ENCODE data around the gene OSBPL5. TPM values are rescaled to one million over a fixed set of nuclear protein-coding genes. Genes with fewer than 3 reads are reported as not detected.

The OSBPL5 gene
- total RNA-seq, 4 donors from 2014 or later = 39.9 to 94.0 (median 66.4) TPM

DNA sequence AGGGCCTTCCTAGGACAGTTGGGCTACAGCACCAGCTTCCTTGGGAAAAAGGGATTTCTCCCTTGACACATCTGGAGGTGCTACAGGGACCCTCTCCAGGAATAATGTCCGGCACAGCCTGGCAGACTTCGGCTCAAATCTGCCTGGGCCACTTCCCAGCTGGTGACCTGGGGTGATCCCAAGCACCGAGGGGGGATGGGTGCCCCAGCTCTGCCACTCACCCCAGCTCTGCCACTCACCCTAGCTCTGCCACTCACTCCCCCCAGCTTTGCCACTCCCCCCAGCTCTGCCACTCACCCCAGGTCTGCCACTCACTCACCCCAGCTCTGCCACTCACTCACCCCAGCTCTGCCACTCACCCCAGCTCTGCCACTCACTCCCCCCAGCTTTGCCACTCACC lies 9.9 kb downstream of the OSBPL5 start:
- H3K27ac ChIP-seq = peak overlapping the region in 3 of 4 donors; percentile 80 to 94 (median 93)
- no peaks in the 10 kb centered on the region for H3K27me3 ChIP-seq
- TF ChIP-seq EP300 (IDR thresholded peaks at IDR 0.05) = no peak
- TF ChIP-seq POLR2A (IDR thresholded peaks at IDR 0.05) = no peak
- TF ChIP-seq, protein P1, sequence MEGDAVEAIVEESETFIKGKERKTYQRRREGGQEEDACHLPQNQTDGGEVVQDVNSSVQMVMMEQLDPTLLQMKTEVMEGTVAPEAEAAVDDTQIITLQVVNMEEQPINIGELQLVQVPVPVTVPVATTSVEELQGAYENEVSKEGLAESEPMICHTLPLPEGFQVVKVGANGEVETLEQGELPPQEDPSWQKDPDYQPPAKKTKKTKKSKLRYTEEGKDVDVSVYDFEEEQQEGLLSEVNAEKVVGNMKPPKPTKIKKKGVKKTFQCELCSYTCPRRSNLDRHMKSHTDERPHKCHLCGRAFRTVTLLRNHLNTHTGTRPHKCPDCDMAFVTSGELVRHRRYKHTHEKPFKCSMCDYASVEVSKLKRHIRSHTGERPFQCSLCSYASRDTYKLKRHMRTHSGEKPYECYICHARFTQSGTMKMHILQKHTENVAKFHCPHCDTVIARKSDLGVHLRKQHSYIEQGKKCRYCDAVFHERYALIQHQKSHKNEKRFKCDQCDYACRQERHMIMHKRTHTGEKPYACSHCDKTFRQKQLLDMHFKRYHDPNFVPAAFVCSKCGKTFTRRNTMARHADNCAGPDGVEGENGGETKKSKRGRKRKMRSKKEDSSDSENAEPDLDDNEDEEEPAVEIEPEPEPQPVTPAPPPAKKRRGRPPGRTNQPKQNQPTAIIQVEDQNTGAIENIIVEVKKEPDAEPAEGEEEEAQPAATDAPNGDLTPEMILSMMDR (IDR thresholded peaks at IDR 0.05) = no peak
- no peak for TF ChIP-seq POLR2AphosphoS5 (IDR thresholded peaks at IDR 0.05)
- H3K9me3 ChIP-seq = no peaks in the 10 kb centered on the region
- WGBS, 2 donors (ENCODE audit: low coverage in 1 of 2) = 25% methylated on average over 3 of the region's 3 CpGs; no CpG with 5 or more reads in 1 of the 2 donors
- ATAC-seq = no peak
- H3K4me1 ChIP-seq = peaks cover 0 to 100% (median 44%) of the 10 kb centered on the region in 3 donors
- peaks cover 0 to 20% of the 10 kb centered on the region in 2 donors for H3K36me3 ChIP-seq
- peak overlapping the region in 1 of 2 donors; percentile 4 for H3K4me3 ChIP-seq

DNA sequence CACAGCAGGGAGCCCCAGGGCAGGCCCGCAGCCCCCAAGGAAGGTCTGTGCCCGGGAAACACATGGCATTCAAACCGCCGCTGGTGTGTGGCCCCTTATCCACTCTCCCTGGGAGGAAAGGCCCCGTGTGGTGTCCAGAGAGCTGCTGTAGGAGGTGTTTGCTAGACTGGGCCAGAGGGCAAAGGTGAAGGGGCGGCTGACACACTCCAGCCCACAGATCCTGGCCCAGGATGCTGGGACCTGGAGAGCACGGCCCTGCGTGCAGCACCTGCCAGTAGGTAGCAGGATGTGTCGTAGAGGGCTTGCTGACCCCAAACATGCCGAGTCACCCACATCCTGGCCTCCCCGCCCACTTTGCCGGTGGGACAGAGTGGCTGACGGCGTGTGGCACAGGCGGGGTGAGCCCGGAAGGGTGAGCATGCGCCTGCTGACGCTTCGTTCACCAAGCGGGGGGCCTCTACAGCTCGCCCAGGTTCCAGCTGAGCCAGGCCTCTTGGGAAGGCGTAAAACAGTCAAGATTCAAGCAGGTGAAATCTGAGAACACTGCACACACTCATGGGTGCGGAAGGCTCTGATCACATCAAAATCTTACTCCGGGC lies 11.0 kb downstream of the OSBPL5 start:
- Histone ChIP-seq H3K27ac (peak overlapping the region; percentile 17 to 94 (median 86)), H3K4me3 (peak overlapping the region in 1 of 2 donors; percentile 9), H3K36me3 (peaks cover 0 to 20% of the 10 kb centered on the region in 2 donors), H3K4me1 (peaks cover 0 to 100% (median 44%) of the 10 kb centered on the region in 3 donors), H3K9me3 (no peaks in the 10 kb centered on the region), H3K27me3 (no peaks in the 10 kb centered on the region)
- ATAC-seq = no peak
- TF ChIP-seq POLR2AphosphoS5 (IDR thresholded peaks at IDR 0.05) = no peak
- no peak for TF ChIP-seq EP300 (IDR thresholded peaks at IDR 0.05)
- TF ChIP-seq POLR2A (IDR thresholded peaks at IDR 0.05) = no peak
- TF ChIP-seq, protein P1 (IDR thresholded peaks at IDR 0.05) = no peak
- WGBS, 2 donors (ENCODE audit: low coverage in 1 of 2) = no CpG with 5 or more reads among the region's 24 CpGs

DNA sequence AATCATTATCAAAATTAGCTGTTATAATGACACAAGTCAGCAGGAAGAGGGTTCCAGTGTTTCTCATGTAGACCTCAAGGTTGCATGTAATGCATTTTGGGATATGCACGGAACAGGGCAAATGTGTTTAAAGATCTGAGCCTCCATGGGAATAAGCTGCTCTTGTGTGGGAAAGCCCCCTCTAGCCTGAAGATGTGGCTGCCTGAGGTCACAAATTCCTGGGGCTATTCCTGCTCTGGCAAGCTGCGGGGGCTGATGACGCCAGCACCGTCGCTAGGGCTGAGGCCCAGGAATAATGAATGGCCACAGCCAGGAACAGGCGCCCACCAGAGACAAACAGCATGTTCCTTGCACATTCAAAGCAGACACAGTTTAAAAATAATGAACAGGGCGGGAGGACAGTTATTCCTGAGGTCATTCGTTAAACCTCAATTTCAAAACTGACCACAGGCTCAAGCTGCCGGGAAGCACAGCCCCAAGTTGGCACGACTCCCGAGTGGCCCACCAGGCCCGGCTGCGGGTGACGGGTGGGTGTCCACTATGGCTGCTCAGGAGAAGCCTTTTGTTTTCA lies 11.7 kb downstream of the OSBPL5 start:
- Histone ChIP-seq H3K36me3 (peaks cover 0 to 20% of the 10 kb centered on the region in 2 donors), H3K4me1 (peaks cover 0 to 100% (median 40%) of the 10 kb centered on the region in 3 donors), H3K4me3 (peak overlapping the region in 1 of 2 donors; percentile 9), H3K27me3 (no peaks in the 10 kb centered on the region), H3K9me3 (no peaks in the 10 kb centered on the region), H3K27ac (peak overlapping the region; percentile 17 to 94 (median 86))
- TF ChIP-seq POLR2AphosphoS5 (IDR thresholded peaks at IDR 0.05) (peak; percentile 89), EP300 (IDR thresholded peaks at IDR 0.05) (no peak)
- TF ChIP-seq, protein P1 (IDR thresholded peaks at IDR 0.05) = peak in 1 of 4 experiments; percentile 4
- 5 to 30% methylated on average over 8 to 14 of the region's 14 CpGs for WGBS, 2 donors (ENCODE audit: low coverage in 1 of 2)
- ATAC-seq = peak; percentile 87

DNA sequence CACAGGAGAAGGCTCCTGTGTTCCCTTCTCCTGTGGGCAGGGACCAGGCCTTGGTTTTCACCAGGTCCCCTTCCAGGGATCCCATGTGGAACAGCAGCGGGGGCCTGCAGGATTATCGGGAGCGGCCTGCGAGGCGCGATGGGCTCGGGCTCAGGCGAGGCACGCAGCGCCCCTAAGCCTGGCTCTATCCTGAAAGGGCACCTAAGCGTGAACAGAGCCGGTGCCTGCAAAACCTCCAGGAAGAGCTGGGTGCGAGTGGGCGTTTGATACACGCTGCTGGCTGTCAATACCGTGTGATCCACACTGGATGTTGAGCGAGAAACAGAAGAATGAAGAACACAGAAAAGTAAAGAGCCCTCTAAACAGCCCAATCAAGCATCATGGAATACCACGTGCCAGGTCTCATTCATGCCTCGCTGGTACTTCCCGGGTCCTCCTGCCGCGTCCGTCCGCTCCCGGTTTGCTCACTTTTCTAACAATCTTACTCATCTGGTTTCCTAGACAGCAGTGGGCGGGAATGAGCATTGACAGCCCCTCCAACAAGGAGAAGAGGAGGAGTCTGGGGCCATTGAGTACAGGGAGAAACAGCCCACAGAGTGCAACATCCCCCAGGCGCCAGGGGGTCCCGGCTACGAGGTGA lies 12.5 kb downstream of the OSBPL5 start:
- WGBS, 2 donors (ENCODE audit: low coverage in 1 of 2) = 57 to 87% methylated on average over 3 to 15 of the region's 29 CpGs
- no peak overlapping the region for H3K4me3 ChIP-seq

DNA sequence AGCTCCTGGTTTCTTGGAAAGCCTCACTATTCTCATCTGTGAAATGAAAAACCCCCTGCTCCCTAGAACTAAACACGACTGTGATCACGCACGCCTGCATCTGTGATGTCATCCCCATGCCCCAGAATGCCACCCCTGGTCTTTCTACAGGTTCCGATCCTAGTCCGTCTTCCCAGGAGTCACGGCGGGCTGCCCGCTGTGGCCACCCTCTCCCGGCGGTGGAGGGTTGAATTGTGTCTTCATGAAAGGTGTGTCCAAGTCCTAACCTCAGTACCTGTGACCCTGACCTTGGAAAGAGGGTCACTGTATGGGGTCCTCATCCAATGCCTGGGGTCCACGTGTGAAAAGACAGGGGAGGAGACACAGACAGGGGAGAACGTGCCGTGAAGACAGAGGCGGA lies 14.4 kb downstream of the OSBPL5 start:
- TF ChIP-seq, protein P1 (IDR thresholded peaks at IDR 0.05) = no peak
- TF ChIP-seq EP300 (IDR thresholded peaks at IDR 0.05) (no peak), POLR2AphosphoS5 (IDR thresholded peaks at IDR 0.05) (no peak), POLR2A (IDR thresholded peaks at IDR 0.05) (no peak)
- Histone ChIP-seq H3K27me3 (no peaks in the 10 kb centered on the region), H3K4me3 (no peak overlapping the region), H3K9me3 (no peaks in the 10 kb centered on the region), H3K4me1 (peaks cover 0 to 100% (median 34%) of the 10 kb centered on the region in 3 donors), H3K36me3 (peaks cover 0 to 23% of the 10 kb centered on the region in 2 donors), H3K27ac (no peak overlapping the region)
- no peak for ATAC-seq
- 92% methylated on average over 3 of the region's 14 CpGs; no CpG with 5 or more reads in 1 of the 2 donors for WGBS, 2 donors (ENCODE audit: low coverage in 1 of 2)

More for the DNA sequence above, 12.5 kb downstream of the OSBPL5 start:
- TF ChIP-seq POLR2A (IDR thresholded peaks at IDR 0.05) = no peak
- H3K27ac ChIP-seq = peak overlapping the region in 3 of 4 donors; percentile 78 to 94 (median 93)
- H3K36me3 ChIP-seq = peaks cover 0 to 20% of the 10 kb centered on the region in 2 donors
- peaks cover 0 to 100% (median 40%) of the 10 kb centered on the region in 3 donors for H3K4me1 ChIP-seq
- no peak for ATAC-seq
- no peaks in the 10 kb centered on the region for H3K9me3 ChIP-seq
- no peaks in the 10 kb centered on the region for H3K27me3 ChIP-seq
